ENCODE results near the gene SYTL1.

- no peak for TF ChIP-seq POLR2A (IDR thresholded peaks at IDR 0.05)
- TF ChIP-seq CTCF (IDR thresholded peaks at IDR 0.05), result no peak
- no peak for TF ChIP-seq EP300 (IDR thresholded peaks at IDR 0.05)
These were observed 14.4 kb downstream of the SYTL1 start for GRCh38 chr1:27356277-27356618.

Data from ovary (tissue), 3 donors.